ENCODE measurements around the gene FAF1.
"Not testable (repeated sequence)": the region's sequence is repeated elsewhere in the genome, so short reads cannot be mapped to it uniquely, and the experiment has no call there.

The FAF1 gene

DNA sequence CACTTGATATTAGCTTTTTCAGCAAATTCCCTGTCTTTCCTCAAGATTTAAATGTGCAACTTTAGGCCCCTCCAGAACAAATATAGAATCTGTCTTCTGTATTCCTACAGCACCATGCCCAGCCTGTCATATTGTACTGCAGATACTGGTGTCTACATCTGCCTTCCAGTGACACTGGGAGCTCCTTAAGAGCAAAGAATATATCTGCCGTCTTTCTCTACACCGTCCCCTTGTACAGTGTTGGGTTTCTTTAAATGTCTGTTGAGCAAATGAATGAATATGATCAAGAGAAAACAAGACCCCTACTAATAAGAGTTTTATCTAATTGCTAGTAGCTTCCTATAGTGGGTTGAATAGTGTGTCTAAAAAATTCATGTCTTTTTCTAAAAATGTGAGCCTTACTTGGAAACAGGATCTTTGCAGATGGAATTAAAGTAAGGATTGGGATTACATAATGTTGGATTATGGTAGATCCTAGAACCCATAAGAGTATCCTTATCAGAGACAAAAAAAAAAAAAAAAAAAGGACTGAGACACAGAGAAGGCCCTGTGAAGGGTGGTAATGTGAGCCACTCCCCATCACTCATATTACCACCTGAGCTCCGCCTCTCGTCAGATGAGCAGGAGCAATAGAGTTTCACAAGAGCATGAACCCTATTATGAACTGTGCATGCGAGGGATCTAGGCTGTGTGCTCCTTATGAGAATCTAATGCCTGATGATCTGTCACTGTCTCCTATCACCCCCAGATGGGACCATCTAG is 128.6 kb downstream of the FAF1 start:
- H3K4me1 Mint-ChIP-seq = peaks cover 17% of the 10 kb centered on the region
- H3K27ac Mint-ChIP-seq = no peak overlapping the region
- no peaks in the 10 kb centered on the region for H3K27me3 Mint-ChIP-seq
- ATAC-seq = no peak
- H3K4me3 Mint-ChIP-seq = no peak overlapping the region
- H3K9me3 Mint-ChIP-seq = peaks cover 8% of the 10 kb centered on the region
- H3K36me3 Mint-ChIP-seq = peaks cover 47% of the 10 kb centered on the region

DNA sequence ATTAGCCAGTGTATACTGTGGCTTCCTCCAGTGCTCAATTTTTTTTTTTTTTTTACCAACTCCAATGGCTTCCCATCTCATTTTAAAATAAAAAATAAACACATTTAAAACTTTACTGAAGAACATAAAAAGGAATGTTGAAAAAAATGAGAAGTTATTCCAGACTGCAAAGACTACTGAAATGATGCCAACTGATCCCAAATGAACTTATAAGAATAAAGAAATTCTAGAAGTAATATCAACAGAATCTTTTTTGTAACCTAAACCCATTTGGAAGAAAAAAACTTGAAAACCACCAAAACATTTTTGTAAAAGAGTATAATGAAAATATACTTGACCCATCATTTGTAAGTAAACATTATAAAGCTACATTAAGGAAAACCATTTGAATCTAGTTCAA is 129.4 kb downstream of the FAF1 start:
- no peak overlapping the region for H3K27ac Mint-ChIP-seq
- peaks cover 17% of the 10 kb centered on the region for H3K4me1 Mint-ChIP-seq
- H3K9me3 Mint-ChIP-seq = peaks cover 8% of the 10 kb centered on the region
- H3K27me3 Mint-ChIP-seq = no peaks in the 10 kb centered on the region
- H3K4me3 Mint-ChIP-seq = no peak overlapping the region
- H3K36me3 Mint-ChIP-seq = peaks cover 49% of the 10 kb centered on the region
- no peak for ATAC-seq

DNA sequence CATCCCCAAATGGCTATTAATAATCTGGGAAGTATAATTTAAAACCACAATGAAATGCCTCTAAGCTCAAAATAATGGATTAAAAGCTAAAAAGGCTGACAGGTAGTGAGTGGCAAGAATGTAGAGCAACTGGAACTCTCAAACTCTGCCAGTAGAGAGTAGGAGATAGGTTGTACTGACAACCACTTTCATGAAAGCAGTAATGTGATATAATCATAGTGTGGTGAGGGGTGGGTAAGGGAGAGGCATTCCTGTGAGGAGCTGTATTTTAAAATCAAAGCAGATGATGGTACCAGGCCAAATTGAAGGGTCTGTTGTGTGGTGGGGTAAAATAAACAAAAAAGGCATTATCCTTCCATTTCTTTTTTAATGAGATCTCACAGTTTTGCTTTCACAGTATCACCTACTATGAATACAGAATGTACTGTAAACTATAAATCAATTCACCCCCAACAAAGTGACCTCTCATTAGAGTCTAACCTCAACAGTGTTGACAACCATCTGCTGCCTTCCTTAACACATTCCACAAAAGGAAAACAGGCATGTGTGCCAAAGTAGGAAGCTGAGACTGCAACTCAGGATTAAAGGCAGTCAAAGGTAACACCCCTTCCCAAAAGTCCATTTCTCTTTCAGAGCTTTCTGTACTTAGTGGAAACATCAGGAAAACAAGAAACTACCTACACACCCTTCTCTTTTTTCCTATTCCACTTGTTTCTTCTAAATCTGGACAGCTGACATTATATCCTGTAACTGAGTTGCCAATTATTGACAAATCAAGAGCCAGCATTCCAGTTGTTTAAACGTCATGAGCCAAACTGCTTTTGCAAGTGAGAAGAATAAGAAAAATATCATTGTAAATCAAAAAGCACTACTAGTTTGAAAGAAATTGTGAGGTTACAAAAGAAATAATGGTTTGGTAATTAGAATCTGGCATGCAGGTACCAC is 130.8 kb downstream of the FAF1 start:
- Mint-ChIP-seq H3K9me3 (peaks cover 3% of the 10 kb centered on the region), H3K4me1 (peaks cover 14% of the 10 kb centered on the region), H3K27ac (no peak overlapping the region), H3K27me3 (no peaks in the 10 kb centered on the region), H3K36me3 (peaks cover 42% of the 10 kb centered on the region), H3K4me3 (no peak overlapping the region)
- ATAC-seq = no peak

DNA sequence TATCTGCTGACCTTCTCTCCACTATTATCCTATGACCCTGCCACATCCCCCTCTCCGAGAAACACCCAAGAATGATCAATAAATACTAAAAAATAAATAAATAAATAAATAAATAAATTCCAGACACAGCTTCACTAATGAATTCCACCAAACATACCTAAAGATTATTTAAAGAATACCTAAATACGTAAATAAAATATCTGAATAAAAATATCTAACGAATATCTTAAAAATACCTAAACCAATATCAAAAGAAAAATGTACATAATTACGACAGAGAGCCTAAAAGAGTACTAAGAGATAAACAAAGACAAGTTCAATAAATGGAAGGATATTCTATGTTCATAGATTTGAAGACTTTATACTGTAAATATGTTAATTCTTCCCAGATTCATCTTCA is 132.5 kb downstream of the FAF1 start:
- H3K4me1 Mint-ChIP-seq = peaks cover 18% of the 10 kb centered on the region
- H3K9me3 Mint-ChIP-seq = no peaks in the 10 kb centered on the region
- H3K36me3 Mint-ChIP-seq = peaks cover 26% of the 10 kb centered on the region
- no peak overlapping the region for H3K27ac Mint-ChIP-seq
- H3K27me3 Mint-ChIP-seq = no peaks in the 10 kb centered on the region
- H3K4me3 Mint-ChIP-seq = no peak overlapping the region
- no peak for ATAC-seq

DNA sequence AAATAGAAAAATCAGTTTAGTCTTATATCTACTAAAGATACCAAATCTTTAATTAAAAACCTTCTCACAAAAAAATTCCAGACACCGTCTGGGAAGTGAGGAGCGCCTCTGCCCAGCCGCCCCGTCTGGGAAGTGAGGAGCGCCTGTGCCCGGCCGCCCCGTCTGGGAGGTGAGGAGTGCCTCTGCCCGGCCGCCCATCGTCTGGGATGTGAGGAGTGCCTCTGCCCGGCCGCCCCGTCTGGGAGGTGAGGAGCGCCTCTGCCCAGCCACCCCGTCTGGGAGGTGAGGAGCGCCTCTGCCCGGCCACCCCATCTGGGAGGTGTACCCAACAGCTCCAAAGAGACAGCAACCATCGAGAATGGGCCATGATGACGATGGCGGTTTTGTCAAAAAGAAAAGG is 133.3 kb downstream of the FAF1 start:
- peaks cover 24% of the 10 kb centered on the region for H3K4me1 Mint-ChIP-seq
- not testable (repeated sequence) for H3K27me3 Mint-ChIP-seq, H3K27ac Mint-ChIP-seq, H3K9me3 Mint-ChIP-seq, H3K4me3 Mint-ChIP-seq, ATAC-seq
- peaks cover 25% of the 10 kb centered on the region for H3K36me3 Mint-ChIP-seq

- H3K4me1 Mint-ChIP-seq = peaks cover 19% of the 10 kb centered on the region
- no peaks in the 10 kb centered on the region for H3K27me3 Mint-ChIP-seq
- H3K4me3 Mint-ChIP-seq = no peak overlapping the region
- H3K9me3 Mint-ChIP-seq = peaks cover 2% of the 10 kb centered on the region
- peaks cover 26% of the 10 kb centered on the region for H3K36me3 Mint-ChIP-seq
- H3K27ac Mint-ChIP-seq = no peak overlapping the region
- no peak for ATAC-seq
Measured at GRCh38 chr1:50822035-50822776, 137.9 kb downstream of the FAF1 start.

DNA sequence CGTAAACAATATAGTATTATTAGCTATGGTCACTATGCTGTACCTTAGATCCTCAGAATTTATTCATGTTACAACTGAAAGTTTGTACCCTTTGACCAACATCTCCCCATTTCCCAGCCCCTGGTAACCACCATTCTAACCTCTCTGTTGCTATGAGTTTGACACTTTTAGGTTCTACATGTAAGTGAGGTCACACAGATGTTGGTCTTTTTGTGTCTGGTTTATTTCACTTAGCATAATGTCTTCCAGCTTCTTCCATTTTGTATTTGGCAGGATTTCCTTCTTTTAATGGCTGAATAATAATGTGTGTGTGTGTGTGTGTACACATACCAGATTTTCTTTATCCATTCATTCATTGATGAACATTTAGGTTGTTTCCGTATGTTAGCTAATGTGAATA is 139.5 kb downstream of the FAF1 start:
- H3K27ac Mint-ChIP-seq = no peak overlapping the region
- H3K36me3 Mint-ChIP-seq = peaks cover 23% of the 10 kb centered on the region
- H3K4me1 Mint-ChIP-seq = peaks cover 19% of the 10 kb centered on the region
- H3K9me3 Mint-ChIP-seq = peaks cover 3% of the 10 kb centered on the region
- H3K27me3 Mint-ChIP-seq = no peaks in the 10 kb centered on the region
- no peak for ATAC-seq
- H3K4me3 Mint-ChIP-seq = no peak overlapping the region

- H3K4me3 Mint-ChIP-seq = no peak overlapping the region
- H3K27ac Mint-ChIP-seq = no peak overlapping the region
- H3K9me3 Mint-ChIP-seq = peaks cover 14% of the 10 kb centered on the region
- peaks cover 50% of the 10 kb centered on the region for H3K36me3 Mint-ChIP-seq
- H3K4me1 Mint-ChIP-seq = peaks cover 17% of the 10 kb centered on the region
- no peak for ATAC-seq
- H3K27me3 Mint-ChIP-seq = no peaks in the 10 kb centered on the region
Measured at GRCh38 chr1:50812346-50812745, 147.7 kb downstream of the FAF1 start.

DNA sequence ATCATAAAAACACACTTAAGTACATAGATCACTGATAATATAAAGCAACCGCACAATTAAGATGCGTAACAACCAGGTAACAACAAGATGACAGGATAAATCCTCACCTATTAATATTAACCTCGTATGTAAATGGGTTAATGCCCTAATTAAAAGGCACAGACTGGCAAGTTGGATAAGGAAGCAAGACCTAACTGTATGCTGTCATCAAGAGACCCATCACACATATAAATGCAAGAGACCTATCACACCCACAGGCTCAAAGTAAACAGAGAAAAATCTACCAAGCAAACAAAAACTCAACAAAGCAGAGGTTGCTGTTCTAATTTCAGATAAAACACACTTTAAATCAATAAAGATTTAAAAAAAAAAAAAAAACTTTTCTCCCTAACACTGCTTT is 151.8 kb downstream of the FAF1 start:
- Mint-ChIP-seq H3K36me3 (peaks cover 51% of the 10 kb centered on the region), H3K27ac (no peak overlapping the region), H3K4me1 (peaks cover 40% of the 10 kb centered on the region), H3K4me3 (no peak overlapping the region), H3K9me3 (peaks cover 15% of the 10 kb centered on the region), H3K27me3 (no peaks in the 10 kb centered on the region)
- ATAC-seq = no peak

- Mint-ChIP-seq H3K4me1 (peaks cover 17% of the 10 kb centered on the region), H3K36me3 (peaks cover 21% of the 10 kb centered on the region), H3K4me3 (no peak overlapping the region), H3K27me3 (no peaks in the 10 kb centered on the region), H3K27ac (no peak overlapping the region), H3K9me3 (no peaks in the 10 kb centered on the region)
- ATAC-seq = no peak
Measured at GRCh38 chr1:50796272-50796671, 163.8 kb downstream of the FAF1 start.

GRCh38 chr1:50793521-50793920 is 166.5 kb downstream of the FAF1 start:
- ATAC-seq = no peak
- H3K27me3 Mint-ChIP-seq = no peaks in the 10 kb centered on the region
- no peak overlapping the region for H3K27ac Mint-ChIP-seq
- no peak overlapping the region for H3K4me3 Mint-ChIP-seq
- H3K9me3 Mint-ChIP-seq = no peaks in the 10 kb centered on the region
- H3K4me1 Mint-ChIP-seq = peaks cover 9% of the 10 kb centered on the region
- H3K36me3 Mint-ChIP-seq = peaks cover 13% of the 10 kb centered on the region

DNA sequence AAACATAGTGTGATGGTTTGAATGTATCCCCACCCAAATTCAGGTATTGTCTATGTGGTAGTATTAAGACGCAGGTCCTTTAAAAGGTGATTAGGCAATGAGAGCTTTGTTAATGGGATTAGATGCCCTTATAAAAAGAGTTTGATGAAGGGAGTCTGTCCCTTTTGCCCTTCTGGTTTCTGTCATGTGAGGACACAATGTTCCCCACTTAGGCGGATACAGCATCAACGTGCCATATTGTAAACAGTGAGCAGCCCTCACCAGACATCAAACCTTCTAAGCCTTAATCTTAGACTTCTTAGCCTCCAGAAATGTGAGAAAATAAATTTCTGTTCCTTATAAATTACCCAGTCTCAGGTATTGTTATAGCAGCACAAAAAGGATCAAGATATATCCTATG is 172.8 kb downstream of the FAF1 start:
- Mint-ChIP-seq H3K27me3 (no peaks in the 10 kb centered on the region), H3K9me3 (peaks cover 3% of the 10 kb centered on the region), H3K4me3 (no peak overlapping the region), H3K27ac (no peak overlapping the region), H3K36me3 (peaks cover 38% of the 10 kb centered on the region), H3K4me1 (peaks cover 25% of the 10 kb centered on the region)
- no peak for ATAC-seq

- Mint-ChIP-seq H3K36me3 (peaks cover 52% of the 10 kb centered on the region), H3K9me3 (peaks cover 3% of the 10 kb centered on the region), H3K4me1 (peaks cover 38% of the 10 kb centered on the region), H3K4me3 (no peak overlapping the region), H3K27ac (no peak overlapping the region), H3K27me3 (no peaks in the 10 kb centered on the region)
- no peak for ATAC-seq
Measured at GRCh38 chr1:50783286-50783685, 176.8 kb downstream of the FAF1 start.

GRCh38 chr1:50780797-50781196 is 179.3 kb downstream of the FAF1 start:
- H3K4me1 Mint-ChIP-seq = peaks cover 38% of the 10 kb centered on the region
- no peak overlapping the region for H3K4me3 Mint-ChIP-seq
- H3K27me3 Mint-ChIP-seq = no peaks in the 10 kb centered on the region
- peaks cover 3% of the 10 kb centered on the region for H3K9me3 Mint-ChIP-seq
- no peak for ATAC-seq
- peaks cover 41% of the 10 kb centered on the region for H3K36me3 Mint-ChIP-seq
- H3K27ac Mint-ChIP-seq = no peak overlapping the region

- peaks cover 28% of the 10 kb centered on the region for H3K4me1 Mint-ChIP-seq
- peaks cover 32% of the 10 kb centered on the region for H3K36me3 Mint-ChIP-seq
- H3K27me3 Mint-ChIP-seq = no peaks in the 10 kb centered on the region
- H3K4me3 Mint-ChIP-seq = no peak overlapping the region
- ATAC-seq = no peak
- no peak overlapping the region for H3K27ac Mint-ChIP-seq
- H3K9me3 Mint-ChIP-seq = no peaks in the 10 kb centered on the region
Measured at GRCh38 chr1:50779801-50780200, 180.3 kb downstream of the FAF1 start.

Data from stimulated activated memory B cell treated with anti-CD40 and anti-IgM and Interleukin-4, amounts not matched to agents 10 μg/mL and 1 μg/mL and 100 μg/mL, for 72 hours (primary cell).